HTERT RPE-1 (cell line): ENCODE data around the gene MYO1F.

Experiments used
- in situ Hi-C: fragments of 300-500 bp; cut with MboI; formaldehyde crosslinking; loops from 4 replicates; pipeline ENCODE4 v1.14.3; 2020; ENCODE audit warnings: low sequenced_read_pairs

MYO1F gene

GRCh38 chr19:8499048-8499833, 78.0 kb downstream of the MYO1F start:
- in situ Hi-C loops = no loop called here

DNA sequence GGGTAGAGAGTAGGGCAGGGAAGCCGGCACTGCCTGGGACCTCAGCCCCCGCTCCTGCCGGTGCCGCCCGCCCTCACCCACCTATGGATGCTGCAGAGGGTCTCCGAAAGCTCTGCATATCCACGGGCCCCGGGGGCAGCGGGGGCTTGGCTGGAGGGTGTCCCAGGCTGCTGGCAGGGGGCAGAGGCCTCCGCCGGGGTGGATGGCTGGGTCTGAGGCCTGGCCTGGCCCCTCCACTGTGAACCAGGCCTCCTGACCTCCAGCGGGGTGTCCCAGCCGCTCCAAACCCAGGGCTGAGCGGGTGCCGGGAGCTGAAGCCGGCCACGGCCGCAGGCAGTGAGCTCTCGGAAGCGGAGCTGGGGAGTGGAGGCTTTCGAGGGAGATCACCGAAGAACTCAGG, 78.9 kb downstream of the MYO1F start:
- in situ Hi-C loops = no loop called here

DNA sequence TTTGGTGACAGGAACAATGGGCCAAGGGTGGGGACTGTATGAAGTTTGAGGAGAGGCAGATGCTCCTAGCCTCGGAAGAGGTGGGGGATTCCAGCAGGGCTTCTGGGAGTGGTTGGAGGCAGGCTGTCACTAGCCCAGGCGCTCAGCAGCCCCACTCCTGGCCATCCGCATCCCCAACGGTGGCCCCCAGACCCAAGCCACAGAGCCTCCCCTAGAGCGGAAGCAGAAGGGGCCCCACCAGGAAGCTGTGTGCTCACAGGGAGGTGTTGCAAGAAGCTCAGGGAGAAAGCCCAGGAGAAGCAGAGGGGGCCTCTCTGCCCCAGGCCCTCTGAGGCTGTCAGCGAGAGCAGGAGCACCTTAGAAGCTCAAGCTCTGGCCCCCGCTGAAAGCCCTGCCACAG, 83.1 kb downstream of the MYO1F start:
- in situ Hi-C loops = no loop called here

DNA sequence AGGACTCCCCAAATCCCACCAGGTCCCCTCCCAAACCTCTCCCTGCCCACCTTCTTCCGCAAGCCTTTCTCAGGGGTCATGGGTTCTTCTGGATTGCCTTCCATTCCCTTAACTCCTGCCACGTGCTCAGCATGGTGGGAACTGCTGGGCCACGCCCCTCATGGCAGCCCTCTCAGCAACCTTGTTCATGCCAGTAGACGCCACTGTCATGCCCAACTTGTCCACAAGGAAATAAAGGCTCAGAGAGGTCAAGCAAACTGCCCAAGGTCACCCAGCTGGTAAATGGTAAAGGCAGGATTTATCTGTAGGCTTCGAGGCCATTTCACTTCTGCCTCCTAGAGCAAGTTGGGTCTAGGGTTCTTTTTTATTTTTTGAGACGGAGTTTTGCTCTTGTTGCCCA, 85.7 kb downstream of the MYO1F start:
- in situ Hi-C loops = no loop called here

- in situ Hi-C loops = no loop called here
Observed at GRCh38 chr19:8490873-8491272, 86.4 kb downstream of the MYO1F start.

DNA sequence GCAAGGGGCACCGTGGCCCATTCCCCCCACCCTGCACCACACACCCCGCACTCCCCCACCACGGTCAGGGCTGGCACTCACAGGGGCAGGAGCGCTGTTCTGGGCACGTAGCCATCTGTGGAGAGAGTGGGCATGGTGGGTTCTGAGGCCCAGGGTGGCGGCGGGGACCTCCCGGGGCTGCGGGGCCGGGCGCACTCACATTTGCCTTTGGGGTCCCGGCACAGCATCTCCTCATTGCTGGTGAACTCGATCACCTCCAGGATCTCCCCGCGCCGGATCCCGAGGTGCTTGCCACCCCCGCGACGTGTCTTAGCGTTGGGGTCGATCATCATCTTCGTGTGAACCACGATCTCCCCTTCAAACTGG, 86.9 kb downstream of the MYO1F start:
- in situ Hi-C loops = no loop called here

- in situ Hi-C loops = no loop called here
Observed at GRCh38 chr19:8489561-8490394, 87.5 kb downstream of the MYO1F start.

- in situ Hi-C loops = no loop called here
Observed at GRCh38 chr19:8488365-8488764, 88.9 kb downstream of the MYO1F start.

- in situ Hi-C loops = no loop called here
Observed at GRCh38 chr19:8487137-8487851, 89.9 kb downstream of the MYO1F start.

- in situ Hi-C loops = no loop called here
Observed at GRCh38 chr19:8486661-8487136, 90.5 kb downstream of the MYO1F start.

DNA sequence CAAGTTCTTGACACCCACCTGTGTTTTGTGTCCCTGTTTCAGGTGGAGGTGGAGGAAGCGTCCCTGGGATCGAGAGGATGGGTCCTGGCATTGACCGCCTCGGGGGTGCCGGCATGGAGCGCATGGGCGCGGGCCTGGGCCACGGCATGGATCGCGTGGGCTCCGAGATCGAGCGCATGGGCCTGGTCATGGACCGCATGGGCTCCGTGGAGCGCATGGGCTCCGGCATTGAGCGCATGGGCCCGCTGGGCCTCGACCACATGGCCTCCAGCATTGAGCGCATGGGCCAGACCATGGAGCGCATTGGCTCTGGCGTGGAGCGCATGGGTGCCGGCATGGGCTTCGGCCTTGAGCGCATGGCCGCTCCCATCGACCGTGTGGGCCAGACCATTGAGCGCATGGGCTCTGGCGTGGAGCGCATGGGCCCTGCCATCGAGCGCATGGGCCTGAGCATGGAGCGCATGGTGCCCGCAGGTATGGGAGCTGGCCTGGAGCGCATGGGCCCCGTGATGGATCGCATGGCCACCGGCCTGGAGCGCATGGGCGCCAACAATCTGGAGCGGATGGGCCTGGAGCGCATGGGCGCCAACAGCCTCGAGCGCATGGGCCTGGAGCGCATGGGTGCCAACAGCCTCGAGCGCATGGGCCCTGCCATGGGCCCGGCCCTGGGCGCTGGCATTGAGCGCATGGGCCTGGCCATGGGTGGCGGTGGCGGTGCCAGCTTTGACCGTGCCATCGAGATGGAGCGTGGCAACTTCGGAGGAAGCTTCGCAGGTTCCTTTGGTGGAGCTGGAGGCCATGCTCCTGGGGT, 91.5 kb downstream of the MYO1F start:
- in situ Hi-C loops = no loop called here

DNA sequence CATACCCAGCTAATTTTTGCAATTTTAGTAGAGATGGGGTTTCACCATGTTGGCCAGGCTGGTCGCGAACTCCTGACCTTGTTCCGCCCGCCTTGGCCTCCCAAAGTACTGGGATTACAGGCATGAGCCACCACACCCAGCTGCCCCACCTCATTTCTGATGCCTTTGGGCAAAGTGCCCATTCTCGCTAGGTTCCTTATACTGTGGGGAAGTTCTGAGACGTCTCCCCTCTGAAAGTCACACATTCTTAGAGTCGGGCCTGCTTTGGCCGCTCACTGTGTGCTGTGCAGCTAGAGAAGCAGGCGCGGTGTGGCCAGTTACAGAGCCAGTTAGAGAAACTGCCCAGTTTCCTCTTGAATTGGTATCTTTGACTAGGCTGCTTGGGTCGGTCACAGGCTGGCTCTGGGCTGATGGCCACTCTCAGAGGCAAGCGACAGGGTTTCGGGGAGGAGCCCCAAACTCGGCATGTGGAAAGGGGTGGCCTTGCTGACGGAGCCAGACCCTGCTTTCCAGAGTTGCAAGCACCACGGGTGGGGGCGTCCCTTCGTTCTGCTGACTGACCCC, 92.8 kb downstream of the MYO1F start:
- in situ Hi-C loops = no loop called here

DNA sequence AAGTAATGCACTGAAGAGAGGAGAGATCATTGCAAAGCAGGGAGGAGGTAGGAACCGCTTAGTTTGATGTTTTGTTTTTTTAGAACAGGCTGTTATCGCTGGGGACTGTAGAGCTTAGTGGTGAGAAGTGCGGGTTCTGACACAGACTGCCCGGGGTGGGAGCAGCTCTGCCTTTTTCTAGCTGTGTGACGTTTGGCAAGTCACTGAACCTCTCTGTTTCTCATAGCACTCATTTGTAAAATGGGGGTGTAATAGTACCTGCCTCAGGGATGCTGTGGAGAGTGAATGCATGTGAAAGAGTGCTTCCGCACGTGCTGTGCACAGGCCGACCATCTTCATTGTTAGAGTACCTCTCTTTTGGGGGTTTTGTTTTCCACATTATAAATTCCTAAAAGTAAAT, 94.1 kb downstream of the MYO1F start:
- in situ Hi-C loops = no loop called here

DNA sequence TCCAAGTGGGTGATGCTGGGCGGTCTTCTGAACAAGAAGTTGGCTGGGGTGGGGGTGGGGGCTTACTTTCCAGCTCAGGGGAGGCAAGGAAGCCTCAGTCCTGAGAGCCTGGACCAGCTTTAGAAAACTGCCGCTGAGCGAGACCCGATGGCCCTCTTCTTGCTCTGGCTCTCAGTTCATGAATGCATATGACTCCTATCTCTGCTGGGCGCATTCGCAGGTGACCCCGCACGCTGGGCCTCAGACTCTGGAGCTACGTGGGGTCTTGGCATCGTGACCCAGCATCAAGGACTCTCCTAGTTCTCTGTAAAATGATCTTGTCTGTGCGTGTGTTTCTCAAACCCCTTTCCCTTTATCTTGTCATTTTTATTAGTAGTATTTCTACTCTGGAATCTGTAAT, 94.5 kb downstream of the MYO1F start:
- in situ Hi-C loops = no loop called here

DNA sequence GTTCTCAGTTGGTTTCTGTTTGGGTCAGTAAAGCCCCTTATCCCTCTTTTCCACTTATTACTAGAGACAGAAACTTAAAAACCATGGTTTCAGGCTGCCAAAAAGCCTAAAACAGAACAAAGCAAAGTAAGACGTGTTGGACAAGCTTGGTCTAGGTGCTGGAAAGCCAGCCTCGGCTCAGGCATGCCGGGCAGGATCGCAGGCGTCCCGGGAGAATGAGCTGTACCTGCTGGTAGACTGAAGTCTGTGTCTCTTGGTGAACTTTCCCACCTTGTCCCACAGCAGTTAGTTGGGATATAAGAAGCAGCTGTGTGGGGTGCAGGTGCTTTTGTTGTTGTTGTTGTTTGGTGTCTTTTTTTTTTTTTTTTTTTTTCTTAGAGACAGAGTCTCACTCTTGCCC, 95.6 kb downstream of the MYO1F start:
- in situ Hi-C loops = no loop called here

GRCh38 chr19:8481201-8481600, 96.0 kb downstream of the MYO1F start:
- in situ Hi-C loops = no loop called here

DNA sequence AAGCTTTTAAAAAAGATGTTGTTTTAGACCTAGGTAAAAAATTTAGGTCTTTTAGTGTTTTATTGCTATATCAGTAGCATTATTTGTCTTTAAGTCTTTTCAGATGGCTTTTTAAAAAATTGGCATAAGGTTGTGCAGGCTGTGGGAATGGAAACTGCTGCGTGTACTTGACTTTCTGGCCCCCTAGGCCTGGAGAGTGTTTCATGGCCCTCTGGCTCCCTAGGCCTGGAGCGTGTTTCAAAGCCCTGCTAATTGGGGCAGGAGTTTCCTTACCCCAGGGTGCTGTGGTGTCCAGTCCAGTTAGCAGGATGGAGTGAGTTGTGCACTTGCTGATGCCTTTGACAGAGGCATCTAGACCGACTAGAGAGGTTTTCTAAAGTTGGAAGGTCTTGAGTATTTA, 98.6 kb downstream of the MYO1F start:
- in situ Hi-C loops = no loop called here

GRCh38 chr19:8477889-8478288, 99.4 kb downstream of the MYO1F start:
- in situ Hi-C loops = no loop called here

GRCh38 chr19:8476524-8476923, 100.7 kb downstream of the MYO1F start:
- in situ Hi-C loops = no loop called here

GRCh38 chr19:8475005-8475404, 102.2 kb downstream of the MYO1F start:
- in situ Hi-C loops = no loop called here
